HG03175 (cell line): ENCODE results near the gene CDHR5.

Source experiments
- ATAC-seq: cut with Tn5 transposase; IDR thresholded peaks from one replicate; pipeline ENCODE4 v1.9.1; 2021; ENCODE audit warnings: mild to moderate bottlenecking, moderate library complexity; ENCODE audit not compliant: unreplicated experiment

CDHR5 gene

DNA sequence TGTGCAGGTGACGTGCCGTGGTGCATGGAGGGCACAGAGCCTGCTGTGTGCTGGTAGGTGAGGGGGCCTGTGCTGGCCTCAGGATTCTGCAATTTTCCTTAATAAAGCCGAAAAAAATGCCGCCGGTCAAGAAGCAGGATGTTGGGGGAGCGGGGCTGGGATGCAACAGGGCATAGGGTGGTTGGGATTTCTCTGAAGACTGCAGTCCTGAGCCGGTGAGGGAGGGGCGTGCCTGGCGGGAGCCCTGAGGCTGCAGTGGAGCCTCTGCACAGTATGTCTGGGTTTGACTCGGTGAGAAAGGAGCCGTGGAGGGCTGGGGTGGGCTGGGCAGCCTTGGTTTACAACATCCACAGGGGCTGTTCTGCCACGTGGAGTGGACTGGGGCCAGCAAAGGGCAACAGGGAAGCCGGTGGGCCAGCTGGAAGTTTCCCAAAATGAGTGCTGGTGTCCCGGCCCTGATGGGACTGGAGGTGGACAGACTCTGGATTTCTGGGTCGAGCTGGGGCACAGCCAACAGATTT lies 1.3 kb downstream of the CDHR5 start:
- no peak for ATAC-seq

GRCh38 chr11:621838-622237 lies 2.9 kb downstream of the CDHR5 start:
- no peak for ATAC-seq

GRCh38 chr11:620935-621814 lies 3.6 kb downstream of the CDHR5 start:
- no peak for ATAC-seq

DNA sequence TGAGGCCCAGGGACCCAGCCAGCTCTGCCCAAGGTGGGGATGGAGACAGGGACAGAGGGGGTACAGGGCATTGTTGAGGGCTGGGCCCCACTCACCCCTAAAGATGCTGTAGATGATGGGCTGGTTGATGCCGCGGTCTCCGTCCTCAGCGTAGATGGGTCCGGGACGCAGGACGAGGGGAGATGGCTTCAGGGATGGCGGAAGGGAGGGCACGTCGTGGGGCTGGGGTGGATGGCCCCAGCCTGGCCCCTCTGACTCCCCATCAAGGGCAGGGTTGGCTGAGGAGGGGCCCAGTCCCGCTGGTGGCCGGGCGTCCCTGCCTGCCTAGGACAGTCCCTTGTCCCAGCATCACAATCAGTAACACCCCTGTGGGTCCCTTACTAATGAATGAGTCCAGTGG lies 4.6 kb downstream of the CDHR5 start:
- no peak for ATAC-seq

- no peak for ATAC-seq
These were observed 5.1 kb downstream of the CDHR5 start for GRCh38 chr11:619628-620050.

- no peak for ATAC-seq
These were observed 5.7 kb downstream of the CDHR5 start for GRCh38 chr11:618856-619627.

DNA sequence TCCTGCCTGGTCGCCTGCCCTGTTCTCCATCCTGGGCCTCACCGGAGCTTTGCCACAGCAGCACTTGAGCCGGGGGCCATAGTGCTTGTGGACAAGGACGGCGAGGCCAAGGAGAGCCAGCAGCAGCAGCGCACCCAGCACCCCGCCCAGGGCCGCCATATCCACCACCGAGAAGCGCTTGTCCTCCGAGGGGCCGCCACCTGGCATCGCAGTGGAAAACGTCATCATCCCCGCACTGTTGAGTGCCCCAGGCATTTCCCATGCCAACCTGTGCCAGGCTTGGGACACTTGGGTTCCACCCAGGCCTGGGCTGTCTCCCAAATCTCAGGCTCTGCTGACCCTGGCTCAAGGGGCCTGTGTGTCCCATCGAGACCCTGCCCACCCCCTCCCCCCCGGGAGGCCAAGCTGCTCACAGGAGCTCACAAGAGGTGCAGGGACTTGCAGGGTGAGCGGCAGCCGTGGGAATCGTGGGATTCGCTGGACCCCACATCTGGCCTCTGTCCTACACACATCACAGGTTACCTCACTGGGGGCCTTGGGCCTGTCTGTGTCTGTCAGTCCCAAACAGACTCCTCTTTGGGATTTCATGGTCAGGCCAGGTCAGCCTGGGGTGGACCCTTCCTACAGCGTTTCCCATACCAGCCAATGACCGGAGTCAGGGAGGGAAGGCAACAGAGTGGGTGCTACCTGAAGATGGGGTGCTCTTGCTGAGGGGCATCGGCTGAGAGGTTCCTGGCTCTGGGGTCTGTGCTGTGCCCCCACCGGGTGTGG lies 6.7 kb downstream of the CDHR5 start:
- no peak for ATAC-seq

DNA sequence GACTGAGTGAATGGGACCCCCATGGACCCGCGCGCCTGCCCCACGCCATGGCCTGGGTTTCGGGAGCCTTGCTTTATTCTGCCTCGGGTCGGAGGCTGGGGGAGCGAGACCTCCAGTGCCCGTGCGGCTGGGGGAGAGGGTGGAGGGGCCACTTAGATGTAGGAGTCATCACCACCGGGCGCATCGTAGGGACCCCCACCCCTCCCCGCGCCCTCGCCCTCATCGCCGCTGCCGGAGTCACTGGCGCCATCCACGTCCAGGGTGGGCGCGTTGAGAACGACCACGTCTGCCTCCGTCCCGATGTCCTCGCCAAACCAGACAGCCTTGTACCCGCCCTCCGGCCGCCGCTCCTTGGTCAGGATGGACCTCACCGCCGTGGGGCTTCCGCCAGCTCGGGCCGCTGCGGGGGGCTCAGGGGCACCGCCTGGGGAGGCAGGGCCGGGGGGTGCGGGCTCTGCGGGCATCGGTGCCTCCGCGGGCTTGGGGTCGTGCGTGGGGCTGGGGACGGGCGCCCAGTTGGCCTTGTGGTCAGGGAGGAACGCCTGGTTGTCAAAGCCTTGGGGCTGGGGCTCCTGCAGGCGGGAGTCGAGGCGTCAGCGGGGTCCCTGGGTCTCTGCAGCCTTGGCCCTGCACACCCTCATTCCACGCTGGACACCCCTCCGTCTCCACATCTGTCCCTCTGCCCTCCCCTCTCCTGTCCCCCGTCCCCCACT lies 7.4 kb downstream of the CDHR5 start:
- ATAC-seq = no peak

- no peak for ATAC-seq
These were observed 8.2 kb downstream of the CDHR5 start for GRCh38 chr11:616320-617198.

DNA sequence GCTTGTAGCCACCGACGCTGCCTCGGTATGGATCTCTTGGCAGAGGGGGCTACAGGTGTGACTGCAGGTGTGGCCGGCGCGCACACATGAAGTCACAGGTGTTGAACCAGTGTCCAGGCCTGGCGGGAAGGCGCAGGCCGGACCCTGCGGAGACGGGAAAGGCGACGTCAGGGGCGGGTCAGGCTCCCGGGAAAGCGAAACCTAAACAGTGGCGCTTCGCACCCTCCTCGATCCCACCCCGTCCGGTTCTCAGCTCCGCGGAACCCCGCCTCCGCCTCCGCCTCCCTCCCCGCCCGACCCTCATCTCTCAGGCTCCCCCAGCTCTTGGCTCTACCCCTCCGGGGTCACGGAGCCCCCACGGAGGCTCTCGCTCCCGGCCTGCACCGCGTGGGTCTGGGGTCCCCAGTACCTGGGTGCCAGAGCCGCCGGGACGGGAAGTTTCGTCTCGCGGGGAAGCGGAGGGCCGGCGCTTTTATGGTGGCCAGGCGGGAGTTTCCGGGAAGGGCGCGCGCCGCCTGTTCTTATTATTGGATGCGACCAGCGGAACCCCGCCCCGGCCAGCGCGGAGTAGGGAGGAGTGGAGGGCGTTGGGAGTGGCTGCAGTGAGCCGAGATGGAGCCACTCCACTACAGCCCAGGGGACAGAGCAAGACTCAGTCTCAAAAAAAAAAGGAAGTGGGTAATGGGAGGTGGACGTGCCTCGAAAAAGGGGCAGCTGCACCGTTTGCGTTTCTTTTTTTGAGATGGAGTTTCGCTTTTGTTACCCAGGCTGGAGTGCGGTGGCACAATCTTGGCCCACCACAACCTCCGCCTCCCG lies 9.0 kb downstream of the CDHR5 start, which contains the start of gene IRF7:
Gene IRF7, minus strand, starts transcription at position 447 of the 816 bp plus-strand sequence. CDS start 586 bp downstream, outside the sequence.
- peak; percentile 86 for ATAC-seq

GRCh38 chr11:614623-615503 lies 9.9 kb downstream of the CDHR5 start:
- ATAC-seq = no peak

DNA sequence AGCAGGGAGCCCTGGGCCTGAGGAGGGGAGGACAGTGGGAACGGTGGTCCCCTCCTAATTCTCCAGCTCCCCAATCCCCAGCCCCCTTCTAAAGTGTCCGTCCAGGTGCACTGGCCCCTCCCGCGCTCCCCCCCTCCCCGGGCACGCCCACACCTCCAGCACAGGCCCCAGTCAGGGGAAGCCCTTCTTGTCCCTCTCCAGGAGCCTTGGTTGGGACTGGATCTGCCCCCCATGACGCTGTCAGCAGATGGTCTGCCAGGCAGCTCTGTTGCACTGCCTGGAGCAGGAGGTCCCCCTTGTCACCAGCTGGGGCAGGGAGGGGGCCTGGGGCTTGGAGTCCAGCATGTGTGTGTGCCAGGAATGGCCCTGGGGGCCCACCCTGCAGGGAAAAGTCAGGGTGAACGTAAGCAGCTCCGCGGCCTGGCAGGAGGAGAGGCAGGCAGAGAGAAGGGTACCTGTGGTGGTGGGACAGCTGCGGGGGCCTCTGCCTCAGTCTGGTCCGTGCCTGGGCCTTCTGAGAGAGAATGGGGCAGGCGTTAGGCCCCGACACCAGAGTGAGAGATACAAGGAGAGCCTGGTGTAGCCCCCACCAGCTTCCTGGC lies 10.6 kb downstream of the CDHR5 start:
- no peak for ATAC-seq

DNA sequence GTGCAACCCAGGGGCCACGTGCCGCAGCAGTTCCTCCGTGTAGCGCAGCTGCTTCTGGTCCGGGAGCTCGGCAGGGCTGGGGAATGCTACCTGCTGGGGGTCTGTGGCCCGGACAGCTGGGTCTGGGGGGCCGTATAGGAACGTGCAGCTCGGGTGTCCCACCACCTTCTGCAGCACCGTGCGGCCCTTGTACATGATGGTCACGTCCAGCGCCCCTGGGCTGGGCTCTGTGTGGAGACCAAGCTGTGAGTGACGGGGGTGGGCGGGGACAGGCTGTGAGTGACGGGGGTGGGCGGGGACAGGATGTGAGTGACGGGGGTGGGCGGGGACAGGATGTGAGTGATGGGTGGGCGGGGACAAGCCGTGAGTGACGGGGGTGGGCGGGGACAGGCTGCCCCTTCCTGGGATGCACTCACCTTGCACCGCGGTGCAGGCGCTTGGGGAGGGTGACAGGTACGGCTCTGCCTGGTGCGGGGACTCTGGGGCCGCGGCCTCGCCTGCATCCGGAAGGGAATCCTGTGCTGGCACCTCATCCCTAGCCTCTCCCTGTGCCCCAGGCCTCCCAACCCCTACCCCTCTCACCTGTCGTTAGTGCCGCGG lies 11.3 kb downstream of the CDHR5 start:
- no peak for ATAC-seq

DNA sequence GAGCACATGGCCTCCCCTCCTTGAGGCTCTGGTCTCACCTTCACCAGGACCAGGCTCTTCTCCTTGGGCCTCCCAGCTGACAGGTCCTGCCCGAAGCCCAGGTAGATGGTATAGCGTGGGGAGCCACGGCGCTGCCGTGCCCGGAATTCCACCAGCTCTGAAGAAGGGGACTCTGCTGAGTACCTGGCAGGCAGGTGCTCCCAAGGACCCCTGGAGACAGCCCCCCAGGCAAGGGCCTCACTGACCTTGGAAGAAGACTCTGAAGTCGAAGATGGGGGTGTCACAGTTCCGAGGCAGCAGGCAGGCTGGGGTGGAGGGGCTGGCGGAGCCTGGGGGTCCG lies 11.8 kb downstream of the CDHR5 start:
- ATAC-seq = no peak

GRCh38 chr11:612201-612960 lies 12.4 kb downstream of the CDHR5 start:
- no peak for ATAC-seq
